ENCODE results near the gene EPO.
A peak's percentile ranks its signal among the peaks of the same experiment; 100 is the strongest.

DNA sequence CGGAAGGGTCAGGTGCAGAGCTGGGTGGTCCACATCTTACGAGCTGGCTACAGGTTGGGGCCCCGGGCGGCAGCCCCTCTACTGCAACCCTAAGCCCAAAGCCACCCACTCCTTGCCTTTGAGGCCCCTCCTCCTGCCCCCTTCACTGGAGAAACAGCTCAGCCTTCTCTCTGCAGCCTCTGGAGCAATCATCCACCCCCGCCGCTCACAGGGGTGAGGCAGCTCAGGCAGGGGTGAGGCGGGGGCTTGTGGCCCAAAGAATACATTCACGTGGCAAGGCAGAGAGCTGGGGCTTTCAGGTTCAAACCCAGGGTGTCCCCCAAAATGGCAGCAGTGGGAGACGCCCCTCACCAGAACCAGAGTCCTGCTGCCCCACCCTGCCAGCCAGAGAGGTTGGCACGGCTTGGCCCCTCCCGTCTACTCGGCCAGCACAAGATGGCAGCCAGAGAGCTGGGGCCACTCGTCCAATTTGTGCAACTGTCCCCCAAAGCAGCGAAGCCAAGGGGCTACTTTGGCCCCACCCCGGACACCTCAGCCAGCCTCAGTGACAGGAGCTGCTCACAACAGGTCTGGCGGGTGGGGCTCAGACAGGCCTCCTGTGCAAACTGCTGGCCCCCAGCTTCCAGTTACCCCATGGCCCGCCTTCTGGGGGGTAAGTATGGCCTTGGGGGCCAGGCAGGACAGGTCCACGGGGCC, 39.5 kb upstream of the EPO start:
- TF ChIP-seq, protein P1, sequence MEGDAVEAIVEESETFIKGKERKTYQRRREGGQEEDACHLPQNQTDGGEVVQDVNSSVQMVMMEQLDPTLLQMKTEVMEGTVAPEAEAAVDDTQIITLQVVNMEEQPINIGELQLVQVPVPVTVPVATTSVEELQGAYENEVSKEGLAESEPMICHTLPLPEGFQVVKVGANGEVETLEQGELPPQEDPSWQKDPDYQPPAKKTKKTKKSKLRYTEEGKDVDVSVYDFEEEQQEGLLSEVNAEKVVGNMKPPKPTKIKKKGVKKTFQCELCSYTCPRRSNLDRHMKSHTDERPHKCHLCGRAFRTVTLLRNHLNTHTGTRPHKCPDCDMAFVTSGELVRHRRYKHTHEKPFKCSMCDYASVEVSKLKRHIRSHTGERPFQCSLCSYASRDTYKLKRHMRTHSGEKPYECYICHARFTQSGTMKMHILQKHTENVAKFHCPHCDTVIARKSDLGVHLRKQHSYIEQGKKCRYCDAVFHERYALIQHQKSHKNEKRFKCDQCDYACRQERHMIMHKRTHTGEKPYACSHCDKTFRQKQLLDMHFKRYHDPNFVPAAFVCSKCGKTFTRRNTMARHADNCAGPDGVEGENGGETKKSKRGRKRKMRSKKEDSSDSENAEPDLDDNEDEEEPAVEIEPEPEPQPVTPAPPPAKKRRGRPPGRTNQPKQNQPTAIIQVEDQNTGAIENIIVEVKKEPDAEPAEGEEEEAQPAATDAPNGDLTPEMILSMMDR (IDR thresholded peaks at IDR 0.05 in 8 of 11, conservative IDR thresholded peaks at IDR 0.05 in 3 of 11), result no peak
- peak; percentile 69 to 87 (median 74) for TF ChIP-seq POLR2AphosphoS5 (IDR thresholded peaks at IDR 0.05)
